CD14-positive monocyte (primary cell): ENCODE measurements around the gene NMNAT1. TPM values are rescaled to one million over a fixed set of nuclear protein-coding genes. Genes with fewer than 3 reads are reported as not detected.
A peak's percentile ranks its signal among the peaks of the same experiment; 100 is the strongest.

Experiments used
- DNase-seq, 3 donors: peaks; one replicate each; pipeline ENCODE4 v3.0.0-alpha.2; 2011 to 2022
- H2AFZ ChIP-seq: 2 replicates; pipeline ENCODE4 v1.6.0; 2012; ENCODE audit warnings: mild to moderate bottlenecking, low read depth, low read length, inconsistent platforms; ENCODE audit not compliant: insufficient read depth, poor library complexity, severe bottlenecking
- H3K27ac ChIP-seq, 2 donors: 1 replicate in 1 of 2; 2 replicates in 1 of 2; pipeline ENCODE4 v1.5.1; 2012 to 2013; ENCODE audit warnings: low read length in 2 of 2, control low read depth in 1 of 2, inconsistent platforms in 1 of 2, low read depth in 1 of 2, mild to moderate bottlenecking in 1 of 2
- H3K27me3 ChIP-seq, 2 donors: one replicate each; pipeline versions ENCODE4 v1.6.0 to v1.6.1; 2011 to 2013; ENCODE audit warnings: low read length in 2 of 2; ENCODE audit not compliant: control insufficient read depth in 2 of 2, insufficient read depth in 2 of 2
- H3K36me3 ChIP-seq, 2 donors: replicated peaks in 1 of 2; 1 replicate in 1 of 2; 2 replicates in 1 of 2; pipeline versions ENCODE4 v1.5.1 to v1.6.1; 2012 to 2013; ENCODE audit warnings: low read length in 2 of 2, control low read depth in 1 of 2, inconsistent platforms in 1 of 2, mild to moderate bottlenecking in 1 of 2; ENCODE audit not compliant: insufficient read depth in 2 of 2, control insufficient read depth in 1 of 2
- H3K4me1 ChIP-seq, 2 donors: 1 replicate in 1 of 2; 2 replicates in 1 of 2; pipeline versions ENCODE4 v1.5.1 to v1.6.1; 2012 to 2013; ENCODE audit warnings: low read length in 2 of 2, control low read depth in 1 of 2, inconsistent platforms in 1 of 2, mild to moderate bottlenecking in 1 of 2, moderate library complexity in 1 of 2; ENCODE audit not compliant: insufficient read depth in 2 of 2, control insufficient read depth in 1 of 2
- H3K4me2 ChIP-seq: replicated peaks from 2 replicates; pipeline ENCODE3; 2012; ENCODE audit warnings: low read length, moderate library complexity, mild to moderate bottlenecking; ENCODE audit not compliant: poor library complexity, severe bottlenecking; ENCODE audit errors: extremely low read depth
- H3K4me3 ChIP-seq, 3 experiments: fragments of 200-600 bp in 1 of 3; sonication (generic) in 1 of 3; replicated peaks in 1 of 3; 1 replicate in 2 of 3; 2 replicates in 1 of 3; pipeline ENCODE4 v1.5.1; 2011 to 2013; ENCODE audit warnings: low read length in 3 of 3, mild to moderate bottlenecking in 3 of 3, control low read depth in 2 of 3, low read depth in 2 of 3, inconsistent platforms in 1 of 3, moderate library complexity in 1 of 3
- H3K79me2 ChIP-seq: 2 replicates; pipeline ENCODE4 v1.6.0; 2012; ENCODE audit warnings: mild to moderate bottlenecking, control low read depth, inconsistent platforms, low read length, moderate library complexity; ENCODE audit not compliant: insufficient read depth
- H3K9ac ChIP-seq: 2 replicates; pipeline ENCODE4 v1.6.0; 2017; ENCODE audit warnings: low read length, mild to moderate bottlenecking; ENCODE audit not compliant: insufficient read depth, poor library complexity, severe bottlenecking
- H3K9me3 ChIP-seq, 2 donors: replicated peaks in 1 of 2; 1 replicate in 1 of 2; 2 replicates in 1 of 2; pipeline versions ENCODE4 v1.5.1 to v1.6.1; 2012 to 2013; ENCODE audit warnings: low read length in 2 of 2, control low read depth in 1 of 2; ENCODE audit not compliant: control insufficient read depth in 1 of 2, insufficient read depth in 1 of 2
- H4K20me1 ChIP-seq: 2 replicates; pipeline ENCODE4 v1.6.0; 2012; ENCODE audit warnings: mild to moderate bottlenecking, low read length, control low read depth, moderate library complexity; ENCODE audit not compliant: insufficient read depth
- H3K27ac Mint-ChIP-seq, 7 donors: one replicate each; pipeline ENCODE4 v1.8.0; 2020; ENCODE audit warnings: mild to moderate bottlenecking in 7 of 7, mixed read lengths in 7 of 7, moderate library complexity in 6 of 7, inconsistent platforms in 2 of 7
- H3K27me3 Mint-ChIP-seq, 3 donors: one replicate each; pipeline ENCODE4 v1.8.0; 2021 to 2022; ENCODE audit warnings: low read depth in 3 of 3, mild to moderate bottlenecking in 3 of 3, mixed read lengths in 3 of 3, moderate library complexity in 3 of 3, inconsistent platforms in 1 of 3
- H3K36me3 Mint-ChIP-seq, 2 donors: one replicate each; pipeline ENCODE4 v1.8.0; 2020; ENCODE audit warnings: mixed read lengths in 2 of 2, inconsistent platforms in 1 of 2, mild to moderate bottlenecking in 1 of 2
- H3K4me1 Mint-ChIP-seq: one replicate; pipeline ENCODE4 v1.8.0; 2020; ENCODE audit warnings: mild to moderate bottlenecking, mixed read lengths
- H3K4me3 Mint-ChIP-seq, 2 donors: one replicate each; pipeline ENCODE4 v1.8.0; 2020; ENCODE audit warnings: mild to moderate bottlenecking in 2 of 2, mixed read lengths in 2 of 2, moderate library complexity in 1 of 2
- H3K9me3 Mint-ChIP-seq, 7 donors: one replicate each; pipeline ENCODE4 v1.8.0; 2020 to 2022; ENCODE audit warnings: mixed read lengths in 7 of 7, mild to moderate bottlenecking in 6 of 7, moderate library complexity in 6 of 7, inconsistent platforms in 2 of 7
- CTCF ChIP-seq: fragments of 200-600 bp; IDR thresholded peaks from one replicate; pipeline ENCODE4 v1.8.0; 2022; ENCODE audit warnings: antibody characterized with exemption, mild to moderate bottlenecking
- WGBS: methylation state at CpG from one replicate; pipeline ENCODE4 v1.1.5; 2013; ENCODE audit warnings: missing lambda C conversion rate; ENCODE audit not compliant: insufficient coverage; 5-methylcytosine and 5-hydroxymethylcytosine counted together
- intact Hi-C, 2 donors: fragments of 100-400 bp; cut with micrococcal nuclease; formaldehyde crosslinking; loops; one replicate each; pipeline versions ENCODE4 v1.15.0 to v1.15.1; 2023
- polyA plus RNA-seq, 3 donors: library from polyadenylated mRNA; depleted of rRNA in 1 of 3; unstranded in 2 of 3; stranded (reverse) in 1 of 3; fragments of 300-500 nt in 2 of 3; fragments of >200 nt in 1 of 3; fragmentation: Illumina TruSeq in 2 of 3; gene quantifications; 1 replicate in 2 of 3; 2 replicates in 1 of 3; pipeline ENCODE4 v1.2.3, GENCODE V29; 2012 to 2021

NMNAT1 gene
- polyA plus RNA-seq, 3 donors, result 6.8 to 9.9 (median 7.1) TPM

DNA sequence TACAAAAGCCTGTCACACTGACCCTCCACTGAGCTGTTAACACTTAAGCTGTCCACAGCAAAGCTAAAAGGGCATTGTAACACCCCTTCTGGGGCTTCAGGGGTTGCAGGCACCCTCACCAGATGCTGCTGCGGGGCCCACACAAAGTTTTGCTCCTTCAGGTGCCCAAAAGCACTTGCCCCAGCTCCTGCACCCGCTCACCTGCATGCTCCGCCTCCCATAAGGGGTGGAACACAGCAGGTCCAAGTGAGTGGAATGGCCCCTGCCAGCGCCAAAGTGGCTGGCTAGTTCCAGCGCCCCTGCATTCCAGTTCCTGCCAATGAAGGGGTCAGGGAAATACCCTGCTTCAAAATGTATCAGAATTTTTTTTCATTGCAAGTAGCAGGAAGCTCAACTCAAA is 46.5 kb downstream of the NMNAT1 start:
- Histone ChIP-seq H3K4me1 (peaks cover 49 to 56% of the 10 kb centered on the region in 2 donors), H3K79me2 (no peaks in the 10 kb centered on the region), H3K4me3 (peak overlapping the region in 1 of 3 experiments; percentile 55), H3K9me3 (no peaks in the 10 kb centered on the region), H4K20me1 (no peaks in the 10 kb centered on the region), H3K27me3 (no peaks in the 10 kb centered on the region), H3K9ac (peak overlapping the region; percentile 28), H3K27ac (peak overlapping the region; percentile 60 to 87), H3K4me2 (peak overlapping the region; percentile 58), H3K36me3 (peaks cover 0 to 17% of the 10 kb centered on the region in 2 donors), H2AFZ (peak overlapping the region; percentile 77)
- H3K27ac Mint-ChIP-seq, result peak overlapping the region; percentile 88 to 95 (median 93)
- H3K27me3 Mint-ChIP-seq, result peaks cover 0 to 4% (median 4%) of the 10 kb centered on the region in 3 donors
- TF ChIP-seq CTCF, result no peak
- H3K9me3 Mint-ChIP-seq, result no peaks in the 10 kb centered on the region
- intact Hi-C loops, result loop anchor here in 1 of 2 donors (10.0 kb wide), 1 partner anchor 45 kb away; the partner anchor contains the start of genes LZIC and NMNAT1
- no peak for DNase-seq
- peaks cover 11 to 38% of the 10 kb centered on the region in 2 donors for H3K36me3 Mint-ChIP-seq
- H3K4me1 Mint-ChIP-seq, result peaks cover 53% of the 10 kb centered on the region
- no peak overlapping the region for H3K4me3 Mint-ChIP-seq
- 95% methylated on average over 5 of the region's 5 CpGs for WGBS

DNA sequence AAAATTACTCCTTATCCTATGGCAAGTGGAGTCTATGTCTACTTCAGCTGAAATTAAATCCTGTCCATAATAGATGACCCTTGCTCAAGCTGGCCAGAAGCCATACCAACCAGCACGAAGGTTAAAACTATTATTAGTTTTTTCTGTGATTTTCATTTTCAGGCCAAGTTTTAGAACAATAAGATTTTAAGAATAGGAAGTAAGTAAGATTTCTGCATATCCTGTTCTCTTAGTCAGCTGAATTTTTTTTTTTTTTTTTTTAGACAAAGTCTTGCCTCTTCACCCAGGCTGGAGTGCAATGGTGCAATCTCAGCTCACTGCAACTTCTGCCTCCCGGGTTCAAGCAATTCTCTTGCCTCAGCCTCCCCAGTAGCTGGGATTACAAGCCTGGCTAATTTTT is 47.7 kb downstream of the NMNAT1 start:
- no CpG with 5 or more reads among the region's 2 CpGs for WGBS
- peak overlapping the region; percentile 58 for H3K4me2 ChIP-seq
- H3K4me1 ChIP-seq, result peaks cover 49 to 56% of the 10 kb centered on the region in 2 donors
- Mint-ChIP-seq H3K4me3 (peak overlapping the region; percentile 24 to 76), H3K36me3 (peaks cover 6 to 28% of the 10 kb centered on the region in 2 donors), H3K27ac (peak overlapping the region; percentile 88 to 95 (median 93)), H3K4me1 (peaks cover 53% of the 10 kb centered on the region), H3K9me3 (no peaks in the 10 kb centered on the region), H3K27me3 (peaks cover 0 to 12% (median 11%) of the 10 kb centered on the region in 3 donors)
- peak overlapping the region; percentile 77 for H2AFZ ChIP-seq
- H3K27me3 ChIP-seq, result no peaks in the 10 kb centered on the region
- peak; percentile 43 to 70 (median 57) for DNase-seq
- H3K9me3 ChIP-seq, result no peaks in the 10 kb centered on the region
- peak overlapping the region; percentile 28 for H3K9ac ChIP-seq
- H3K79me2 ChIP-seq, result no peaks in the 10 kb centered on the region
- H3K36me3 ChIP-seq, result peaks cover 0 to 5% of the 10 kb centered on the region in 2 donors
- peak overlapping the region; percentile 60 to 87 for H3K27ac ChIP-seq
- no peak for TF ChIP-seq CTCF
- H3K4me3 ChIP-seq, result peak overlapping the region in 1 of 3 experiments; percentile 55
- H4K20me1 ChIP-seq, result no peaks in the 10 kb centered on the region
- intact Hi-C loops, result loop anchor here in 1 of 2 donors (10.0 kb wide), 1 partner anchor 46 kb away; the partner anchor contains the start of genes LZIC and NMNAT1
